ENCODE data around the gene SNX33. TPM values are rescaled to one million over a fixed set of nuclear protein-coding genes. Genes with fewer than 3 reads are reported as not detected.
"Not testable (repeated sequence)": the region's sequence is repeated elsewhere in the genome, so short reads cannot be mapped to it uniquely, and the experiment has no call there.

Gene SNX33
- total and polyA plus RNA-seq, 2 experiments from 2014 or later = 13.1 to 22.9 TPM

DNA sequence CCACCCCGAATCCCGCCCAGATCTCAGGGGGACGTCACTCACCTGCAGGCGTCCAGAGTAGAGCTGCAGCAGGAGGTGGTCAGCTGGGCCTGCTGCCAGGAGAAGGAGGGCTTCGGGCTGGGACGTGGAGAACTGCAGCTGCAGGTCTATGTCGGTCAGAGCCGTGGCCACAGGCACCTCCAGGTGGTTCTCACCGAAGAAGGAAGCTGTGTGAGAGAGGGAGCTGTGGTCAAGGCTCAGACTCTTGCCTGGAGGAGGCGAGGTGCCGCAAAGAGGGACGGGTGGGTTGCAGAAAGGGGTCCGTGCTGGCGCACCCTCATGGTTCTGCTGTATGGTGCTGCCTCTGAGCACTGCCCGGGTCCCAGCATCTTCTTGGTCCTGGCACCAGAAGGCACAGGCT is 45.3 kb downstream of the SNX33 start:
- WGBS, 2 experiments (ENCODE audit: low coverage in 1 of 2, low lambda C conversion rate in 2 of 2, missing lambda C conversion rate in 2 of 2) = 90 to 93% methylated on average over 11 of the region's 15 CpGs
- peaks cover 14% of the 10 kb centered on the region for H3F3A ChIP-seq (ENCODE audit: insufficient read depth)
- not testable (repeated sequence) for H3K79me2 ChIP-seq (ENCODE audit: insufficient read depth); H3K27me3 ChIP-seq (replicated peaks; ENCODE audit: insufficient read depth); H3K4me2 ChIP-seq (ENCODE audit: unreplicated experiment); H3K4me3 ChIP-seq; DNase-seq; H3K9me3 ChIP-seq (ENCODE audit: low read depth); H3K9me2 ChIP-seq (ENCODE audit: insufficient read depth); H3K27ac ChIP-seq; H4K20me1 ChIP-seq (ENCODE audit: insufficient read depth); H2AFZ ChIP-seq; H3K9ac ChIP-seq; H3K36me3 ChIP-seq (ENCODE audit: low read depth)
- peaks cover 17% of the 10 kb centered on the region for H3K4me1 ChIP-seq (ENCODE audit: insufficient read depth)
- in situ Hi-C loops (cut with MboI) = loop anchor here (10.0 kb wide), 1 partner anchor 102 kb away; no protein-coding TSS in a partner anchor

DNA sequence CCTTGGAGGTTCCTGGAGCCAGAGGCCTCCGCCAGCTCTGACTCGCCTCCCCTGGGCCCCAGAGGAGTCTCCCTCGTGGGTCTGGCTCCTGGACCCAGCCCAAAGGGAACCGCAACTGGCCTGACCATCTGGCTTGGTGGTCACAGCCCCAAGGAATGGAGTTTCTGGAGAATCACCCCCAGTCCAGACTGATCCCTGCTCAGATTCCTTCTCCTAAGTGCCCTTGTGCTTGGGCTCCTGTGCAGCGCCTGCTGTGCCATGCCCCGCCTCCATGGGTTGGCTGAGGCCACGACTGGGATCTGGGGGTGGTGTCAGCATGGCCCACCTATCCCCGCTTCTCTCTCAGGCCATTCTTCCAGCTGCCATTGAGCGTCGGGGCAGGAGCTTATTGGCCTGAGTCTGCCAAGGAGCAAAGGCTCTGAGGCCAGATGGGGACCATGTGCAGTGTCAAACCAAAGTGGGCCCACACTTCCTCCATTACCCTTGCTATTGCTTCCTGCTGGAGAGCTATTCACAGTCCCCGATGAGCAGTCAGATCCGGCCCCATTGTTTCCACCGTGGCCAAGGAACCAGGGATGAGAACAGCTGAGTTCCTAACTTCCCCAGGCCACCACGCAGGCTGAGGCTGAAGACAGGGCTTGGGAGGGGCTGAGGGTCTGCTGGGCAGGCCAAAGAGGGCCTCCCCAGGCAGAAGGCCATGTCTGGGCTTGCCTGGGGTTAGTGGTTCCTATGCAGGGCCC is 46.0 kb downstream of the SNX33 start:
- 43 to 52% methylated on average over 14 of the region's 14 CpGs for WGBS, 2 experiments (ENCODE audit: low coverage in 1 of 2, low lambda C conversion rate in 2 of 2, missing lambda C conversion rate in 2 of 2)
- H3K79me2 ChIP-seq (ENCODE audit: insufficient read depth) = no peaks in the 10 kb centered on the region
- H4K20me1 ChIP-seq (ENCODE audit: insufficient read depth) = no peaks in the 10 kb centered on the region
- H3K4me2 ChIP-seq (ENCODE audit: unreplicated experiment) = peak overlapping the region; percentile 17
- H3K36me3 ChIP-seq (ENCODE audit: low read depth) = no peaks in the 10 kb centered on the region
- no peaks in the 10 kb centered on the region for H3K9me2 ChIP-seq (ENCODE audit: insufficient read depth)
- TF ChIP-seq EZH2 (IDR thresholded peaks at IDR 0.05; ENCODE audit: insufficient read depth, poor library complexity, severe bottlenecking) (no peak), EZH2phosphoT487 (IDR thresholded peaks at IDR 0.05; ENCODE audit: insufficient read depth, low read depth) (no peak)
- H2AFZ ChIP-seq = no peak overlapping the region
- peaks cover 14% of the 10 kb centered on the region for H3F3A ChIP-seq (ENCODE audit: insufficient read depth)
- in situ Hi-C loops (cut with MboI) = loop anchor here (10.0 kb wide), 1 partner anchor 101 kb away; no protein-coding TSS in a partner anchor
- H3K9ac ChIP-seq = peak overlapping the region; percentile 55
- no peak overlapping the region for H3K4me3 ChIP-seq
- H3K27ac ChIP-seq = peak overlapping the region; percentile 69
- peaks cover 17% of the 10 kb centered on the region for H3K4me1 ChIP-seq (ENCODE audit: insufficient read depth)
- no peaks in the 10 kb centered on the region for H3K9me3 ChIP-seq (ENCODE audit: low read depth)
- no peaks in the 10 kb centered on the region for H3K27me3 ChIP-seq (replicated peaks; ENCODE audit: insufficient read depth)
- peak; percentile 82 for DNase-seq

DNA sequence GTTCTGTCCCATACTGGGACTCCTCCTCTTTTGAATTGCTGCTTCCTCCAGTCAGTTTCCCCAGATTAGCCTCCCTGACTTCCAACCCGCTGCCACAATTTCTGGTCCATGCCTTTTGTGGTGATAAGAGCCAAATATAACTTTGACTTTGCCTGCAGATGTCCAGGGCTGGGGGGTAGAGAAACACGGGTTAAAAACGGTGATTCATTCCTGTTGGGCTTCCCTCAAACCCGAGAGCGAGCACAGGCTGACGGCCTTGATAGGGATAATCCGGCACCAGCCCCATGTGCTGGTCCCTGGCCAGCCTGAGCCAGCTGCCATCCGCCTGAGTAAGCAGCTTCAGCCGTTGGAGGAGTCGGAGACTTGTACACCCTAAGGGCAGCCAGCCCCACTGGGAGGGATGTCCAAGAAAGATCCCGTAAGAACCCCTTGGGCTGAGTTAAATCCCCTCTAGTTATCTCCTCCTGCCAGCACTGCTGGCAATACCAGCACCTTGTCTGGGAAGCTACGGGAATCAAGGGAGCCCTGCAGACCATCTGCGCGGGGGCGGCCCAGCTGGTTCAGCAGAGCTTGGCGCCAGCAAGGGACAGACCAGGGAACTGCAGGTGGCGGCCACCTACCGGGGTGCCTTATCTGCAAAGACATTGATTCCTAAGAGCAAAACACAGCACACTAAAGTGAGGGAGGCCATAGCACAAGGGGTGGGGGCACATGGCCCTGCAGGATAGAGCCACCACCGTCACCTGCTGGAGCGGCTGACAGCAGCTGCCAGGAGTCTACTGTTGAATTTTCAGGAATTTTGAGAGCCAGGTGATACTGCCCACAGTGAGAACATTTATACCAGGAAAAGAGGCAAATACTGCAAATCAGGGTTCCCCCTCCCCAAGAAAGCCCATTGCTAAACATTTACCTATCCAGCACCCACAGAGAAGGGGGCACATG is 46.8 kb downstream of the SNX33 start:
- WGBS, 2 experiments (ENCODE audit: low coverage in 1 of 2, low lambda C conversion rate in 2 of 2, missing lambda C conversion rate in 2 of 2) = 29 to 30% methylated on average over 20 of the region's 20 CpGs

GRCh38 chr15:75695220-75695619 is 47.5 kb downstream of the SNX33 start:
- no peaks in the 10 kb centered on the region for H3K27me3 ChIP-seq (replicated peaks; ENCODE audit: insufficient read depth)
- H3F3A ChIP-seq (ENCODE audit: insufficient read depth) = peaks cover 14% of the 10 kb centered on the region
- H2AFZ ChIP-seq = no peak overlapping the region
- WGBS, 2 experiments (ENCODE audit: low coverage in 1 of 2, low lambda C conversion rate in 2 of 2, missing lambda C conversion rate in 2 of 2) = 83 to 100% methylated on average over 3 to 6 of the region's 6 CpGs
- no peak overlapping the region for H3K27ac ChIP-seq
- H3K4me2 ChIP-seq (ENCODE audit: unreplicated experiment) = no peak overlapping the region
- no peaks in the 10 kb centered on the region for H3K79me2 ChIP-seq (ENCODE audit: insufficient read depth)
- DNase-seq = no peak
- TF ChIP-seq EZH2phosphoT487 (IDR thresholded peaks at IDR 0.05; ENCODE audit: insufficient read depth, low read depth) (no peak), EZH2 (IDR thresholded peaks at IDR 0.05; ENCODE audit: insufficient read depth, poor library complexity, severe bottlenecking) (no peak)
- H3K4me1 ChIP-seq (ENCODE audit: insufficient read depth) = peaks cover 21% of the 10 kb centered on the region
- H3K36me3 ChIP-seq (ENCODE audit: low read depth) = no peaks in the 10 kb centered on the region
- H3K4me3 ChIP-seq = no peak overlapping the region
- H3K9me3 ChIP-seq (ENCODE audit: low read depth) = no peaks in the 10 kb centered on the region
- in situ Hi-C loops (cut with MboI) = loop anchor here (10.0 kb wide), 1 partner anchor 100 kb away; no protein-coding TSS in a partner anchor
- no peaks in the 10 kb centered on the region for H3K9me2 ChIP-seq (ENCODE audit: insufficient read depth)
- no peak overlapping the region for H3K9ac ChIP-seq
- no peaks in the 10 kb centered on the region for H4K20me1 ChIP-seq (ENCODE audit: insufficient read depth)

More for the DNA sequence above, 46.8 kb downstream of the SNX33 start:
- no peaks in the 10 kb centered on the region for H3K79me2 ChIP-seq (ENCODE audit: insufficient read depth)
- in situ Hi-C loops (cut with MboI) = loop anchor here (10.0 kb wide), 1 partner anchor 100 kb away; no protein-coding TSS in a partner anchor
- H3K9me2 ChIP-seq (ENCODE audit: insufficient read depth) = no peaks in the 10 kb centered on the region
- H3K27ac ChIP-seq = peak overlapping the region; percentile 69
- no peaks in the 10 kb centered on the region for H3K9me3 ChIP-seq (ENCODE audit: low read depth)
- no peak overlapping the region for H3K4me3 ChIP-seq
- no peaks in the 10 kb centered on the region for H3K36me3 ChIP-seq (ENCODE audit: low read depth)
- no peaks in the 10 kb centered on the region for H3K27me3 ChIP-seq (replicated peaks; ENCODE audit: insufficient read depth)
- no peak overlapping the region for H2AFZ ChIP-seq
- no peaks in the 10 kb centered on the region for H4K20me1 ChIP-seq (ENCODE audit: insufficient read depth)
- H3K4me2 ChIP-seq (ENCODE audit: unreplicated experiment) = peak overlapping the region; percentile 41
- H3K9ac ChIP-seq = peak overlapping the region; percentile 55
- peak; percentile 99 for DNase-seq
- TF ChIP-seq EZH2 (IDR thresholded peaks at IDR 0.05; ENCODE audit: insufficient read depth, poor library complexity, severe bottlenecking) (no peak), EZH2phosphoT487 (IDR thresholded peaks at IDR 0.05; ENCODE audit: insufficient read depth, low read depth) (no peak)
- H3F3A ChIP-seq (ENCODE audit: insufficient read depth) = peaks cover 14% of the 10 kb centered on the region
- peaks cover 17% of the 10 kb centered on the region for H3K4me1 ChIP-seq (ENCODE audit: insufficient read depth)

Data from GM23248 (cell line).